H9 (cell line): Measurements from ENCODE around the gene CMTM8. TPM values are rescaled to one million over a fixed set of nuclear protein-coding genes. Genes with fewer than 3 reads are reported as not detected.

ENCODE experiments used
- DNase-seq: peaks from one replicate; pipeline ENCODE4 v3.0.0-alpha.2; 2017
- H2AFZ ChIP-seq: one replicate; pipeline ENCODE4 v1.6.1; 2013; ENCODE audit warnings: mild to moderate bottlenecking, low read length, control low read depth, moderate library complexity
- H2AK5ac ChIP-seq: 2 replicates; pipeline ENCODE4 v1.6.1; 2013; ENCODE audit warnings: low read length, control low read depth, mixed read lengths; ENCODE audit not compliant: insufficient read length
- H2BK120ac ChIP-seq: one replicate; pipeline ENCODE4 v1.6.1; 2013; ENCODE audit warnings: low read depth, mild to moderate bottlenecking, low read length, control low read depth, inconsistent platforms; ENCODE audit not compliant: poor library complexity, severe bottlenecking
- H2BK12ac ChIP-seq: 2 replicates; pipeline ENCODE4 v1.6.1; 2013; ENCODE audit warnings: low read length, control low read depth, mixed read lengths, low read depth; ENCODE audit not compliant: insufficient read length
- H2BK15ac ChIP-seq: 2 replicates; pipeline ENCODE4 v1.6.1; 2013; ENCODE audit warnings: low read depth, low read length, control low read depth
- H2BK20ac ChIP-seq: one replicate; pipeline ENCODE4 v1.6.1; 2013; ENCODE audit warnings: low read depth, mild to moderate bottlenecking, low read length, control low read depth, inconsistent platforms; ENCODE audit not compliant: poor library complexity, severe bottlenecking
- H2BK5ac ChIP-seq: 2 replicates; pipeline ENCODE4 v1.6.1; 2013; ENCODE audit warnings: low read length, control low read depth, mixed read lengths; ENCODE audit not compliant: insufficient read length
- H3K14ac ChIP-seq: 2 replicates; pipeline ENCODE4 v1.6.1; 2013; ENCODE audit warnings: low read length, control low read depth; ENCODE audit not compliant: insufficient read depth
- H3K18ac ChIP-seq: 2 replicates; pipeline ENCODE4 v1.6.1; 2013; ENCODE audit warnings: low read depth, mild to moderate bottlenecking, mixed read lengths, low read length, control low read depth; ENCODE audit not compliant: insufficient read length
- H3K23ac ChIP-seq: 2 replicates; pipeline ENCODE4 v1.6.1; 2013; ENCODE audit warnings: low read length, control low read depth, mixed read lengths, low read depth; ENCODE audit not compliant: insufficient read length
- H3K23me2 ChIP-seq: 2 replicates; pipeline ENCODE4 v1.6.1; 2013; ENCODE audit warnings: low read depth, mild to moderate bottlenecking, mixed read lengths, low read length, control low read depth; ENCODE audit not compliant: insufficient read length, poor library complexity, severe bottlenecking
- H3K27ac ChIP-seq: 2 replicates; pipeline ENCODE4 v1.5.1; 2013; ENCODE audit warnings: low read length, control low read depth, mixed read lengths, low read depth; ENCODE audit not compliant: insufficient read length
- H3K27me3 ChIP-seq: 2 replicates; pipeline ENCODE4 v1.6.1; 2013; ENCODE audit warnings: low read length, control low read depth, inconsistent platforms; ENCODE audit not compliant: insufficient read depth
- H3K4ac ChIP-seq: 2 replicates; pipeline ENCODE4 v1.6.1; 2013; ENCODE audit warnings: low read depth, mild to moderate bottlenecking, control low read depth, inconsistent platforms, low read length, moderate library complexity
- H3K4me1 ChIP-seq: 2 replicates; pipeline ENCODE4 v1.6.1; 2013; ENCODE audit warnings: low read length, control low read depth, inconsistent platforms; ENCODE audit not compliant: insufficient read depth
- H3K4me2 ChIP-seq: 2 replicates; pipeline ENCODE4 v1.6.1; 2013; ENCODE audit warnings: low read length, control low read depth, mixed read lengths; ENCODE audit not compliant: insufficient read length, insufficient read depth
- H3K56ac ChIP-seq: 2 replicates; pipeline ENCODE4 v1.6.1; 2013; ENCODE audit warnings: low read depth, mild to moderate bottlenecking, mixed read lengths, low read length, control low read depth; ENCODE audit not compliant: insufficient read length
- H3K79me1 ChIP-seq: 2 replicates; pipeline ENCODE4 v1.6.1; 2013; ENCODE audit warnings: low read depth, mild to moderate bottlenecking, moderate library complexity, low read length, control low read depth, inconsistent platforms; ENCODE audit not compliant: insufficient read depth, poor library complexity, severe bottlenecking
- H3K79me2 ChIP-seq: 2 replicates; pipeline ENCODE4 v1.6.1; 2013; ENCODE audit warnings: low read length, control low read depth, inconsistent platforms; ENCODE audit not compliant: insufficient read depth
- H3K9ac ChIP-seq: 2 replicates; pipeline ENCODE4 v1.6.1; 2013; ENCODE audit warnings: low read length, control low read depth, mixed read lengths; ENCODE audit not compliant: insufficient read length; ENCODE audit errors: extremely low read depth
- H3K9me3 ChIP-seq: one replicate; pipeline ENCODE4 v1.6.1; 2013; ENCODE audit warnings: low read depth, low read length, inconsistent platforms; ENCODE audit not compliant: control insufficient read depth
- H3T11ph ChIP-seq: one replicate; pipeline ENCODE4 v1.6.1; 2013; ENCODE audit warnings: mild to moderate bottlenecking, low read length, control low read depth, inconsistent platforms
- H4K20me1 ChIP-seq: one replicate; pipeline ENCODE4 v1.6.1; 2013; ENCODE audit not compliant: control insufficient read depth, insufficient read length, insufficient read depth
- H4K5ac ChIP-seq: 2 replicates; pipeline ENCODE4 v1.6.1; 2013; ENCODE audit warnings: low read depth, mild to moderate bottlenecking, mixed read lengths, low read length, control low read depth; ENCODE audit not compliant: insufficient read length
- H4K8ac ChIP-seq: replicated peaks from 2 replicates; pipeline ENCODE4 v1.6.1; 2013; ENCODE audit warnings: low read length, control low read depth, mixed read lengths, low read depth; ENCODE audit not compliant: insufficient read length
- H4K91ac ChIP-seq: 2 replicates; pipeline ENCODE4 v1.6.1; 2013; ENCODE audit warnings: low read depth, mild to moderate bottlenecking, moderate library complexity, mixed read lengths, low read length, control low read depth; ENCODE audit not compliant: insufficient read length
- H3K27ac Mint-ChIP-seq, 3 experiments: 2 replicates in 2 of 3; 3 replicates in 1 of 3; pipeline ENCODE4 v1.8.0; 2020 to 2021; ENCODE audit warnings: mixed read lengths in 3 of 3, mild to moderate bottlenecking in 1 of 3, moderate library complexity in 1 of 3
- H3K27me3 Mint-ChIP-seq: 2 replicates; pipeline ENCODE4 v1.8.0; 2021; ENCODE audit warnings: low read depth, mild to moderate bottlenecking, moderate library complexity, mixed read lengths
- H3K36me3 Mint-ChIP-seq, 3 experiments: 2 replicates in 2 of 3; 3 replicates in 1 of 3; pipeline ENCODE4 v1.8.0; 2020 to 2021; ENCODE audit warnings: low read depth in 3 of 3, mixed read lengths in 3 of 3; ENCODE audit not compliant: insufficient read depth in 1 of 3
- H3K4me1 Mint-ChIP-seq, 2 experiments: 2 replicates each; pipeline ENCODE4 v1.8.0; 2020; ENCODE audit warnings: mixed read lengths in 2 of 2
- H3K4me3 Mint-ChIP-seq, 2 experiments: 2 replicates in 1 of 2; 3 replicates in 1 of 2; pipeline ENCODE4 v1.8.0; 2020 to 2021; ENCODE audit warnings: mild to moderate bottlenecking in 2 of 2, mixed read lengths in 2 of 2, moderate library complexity in 1 of 2
- H3K9me3 Mint-ChIP-seq, 2 experiments: 2 replicates in 1 of 2; 3 replicates in 1 of 2; pipeline ENCODE4 v1.8.0; 2020; ENCODE audit warnings: mild to moderate bottlenecking in 2 of 2, mixed read lengths in 2 of 2, moderate library complexity in 1 of 2
- CTCF ChIP-seq: fragments of 200-600 bp; sonication (generic); conservative IDR thresholded peaks from 3 replicates; pipeline ENCODE4 v1.8.0; 2021; ENCODE audit warnings: antibody characterized with exemption, mild to moderate bottlenecking
- WGBS: extraction: QIAGEN DNeasy Blood & Tissue Kit; methylation state at CpG from one replicate; pipeline ENCODE4 v1.1.7; 2013; ENCODE audit warnings: missing lambda C conversion rate, low lambda C conversion rate, mixed read lengths; ENCODE audit not compliant: insufficient read length; ENCODE audit errors: extremely low coverage; 5-methylcytosine and 5-hydroxymethylcytosine counted together
- total RNA-seq: library from RNA; stranded (reverse); gene quantifications from 2 replicates; pipeline ENCODE4 v1.2.1, GENCODE V29; 2021

Gene CMTM8
- total RNA-seq, 1 experiment from 2014 or later: 4.0 TPM

DNA sequence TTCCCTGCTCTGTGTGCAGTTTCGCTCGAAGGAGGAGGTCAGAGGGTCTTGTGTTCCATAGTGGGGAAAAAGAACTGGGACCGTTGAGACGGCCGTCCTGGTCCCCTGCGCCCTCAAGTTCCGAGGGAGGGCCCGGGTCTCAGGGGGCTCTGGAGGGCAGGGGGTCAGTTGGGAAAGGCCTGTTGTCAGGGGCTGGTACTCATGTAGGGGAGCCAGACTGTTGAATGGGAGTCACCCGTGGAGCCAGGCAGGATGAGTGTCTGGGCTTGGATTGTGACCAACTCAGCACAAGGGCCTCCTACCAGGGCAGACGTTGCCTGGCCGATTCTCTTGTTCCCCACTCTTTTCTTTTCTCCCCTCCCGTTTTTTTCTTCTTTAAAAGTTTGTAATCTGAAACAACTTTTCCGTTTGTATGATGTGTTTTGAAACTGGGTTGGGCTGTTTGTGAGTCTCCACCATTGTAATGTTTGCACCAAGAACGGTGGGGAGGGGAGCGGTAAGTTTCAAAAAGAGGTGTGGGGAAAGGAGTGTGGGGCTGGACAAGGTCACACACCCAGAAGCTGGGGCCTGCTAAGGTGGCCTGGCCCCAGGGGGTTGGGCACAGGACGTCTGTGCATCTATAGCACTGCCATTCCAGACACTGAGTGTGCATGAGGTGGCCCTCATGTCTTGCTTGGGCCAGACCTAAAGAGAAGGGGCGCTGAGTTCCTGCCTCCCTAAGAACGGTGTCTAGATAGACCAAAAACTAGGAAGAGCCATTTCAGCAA is 154.2 kb downstream of the CMTM8 start:
- peak overlapping the region in 2 of 3 experiments; percentile 73 to 84; a peak in 3 of 7 replicates for H3K27ac Mint-ChIP-seq
- no peaks in the 10 kb centered on the region for H3K4me1 ChIP-seq
- no peak overlapping the region for H3K4ac ChIP-seq
- no peaks in the 10 kb centered on the region for H3K9me3 ChIP-seq
- no peaks in the 10 kb centered on the region for H3K79me2 ChIP-seq
- H4K5ac ChIP-seq: no peak overlapping the region
- H3K36me3 Mint-ChIP-seq: peaks cover 0 to 5% (median 2%) of the 10 kb centered on the region in 3 experiments; a peak in 3 of 7 replicates
- peak overlapping the region; percentile 90 to 94 for H3K4me3 Mint-ChIP-seq
- H3K9ac ChIP-seq: no peak overlapping the region
- H3K9me3 Mint-ChIP-seq: 0 out of 5 replicates have a peak, but pooled peaks cover 0 to 4% of the 10 kb centered on the region in 2 experiments
- H3K56ac ChIP-seq: no peak overlapping the region
- H2AK5ac ChIP-seq: no peak overlapping the region
- no peak overlapping the region for H4K91ac ChIP-seq
- peak overlapping the region; percentile 82; the same call in 1 of the 2 replicates for H3K14ac ChIP-seq
- peak overlapping the region; percentile 31 for H3K18ac ChIP-seq
- peaks cover 14% of the 10 kb centered on the region for H3K23me2 ChIP-seq
- no peak overlapping the region for H2BK120ac ChIP-seq
- H3K79me1 ChIP-seq: no peaks in the 10 kb centered on the region
- no peak overlapping the region for H3T11ph ChIP-seq
- no peaks in the 10 kb centered on the region for H4K20me1 ChIP-seq
- H3K27me3 ChIP-seq: no peaks in the 10 kb centered on the region
- no peak overlapping the region for H2BK20ac ChIP-seq
- peaks cover 16 to 17% of the 10 kb centered on the region in 2 experiments for H3K4me1 Mint-ChIP-seq
- peak overlapping the region; percentile 55 for H3K4me2 ChIP-seq
- TF ChIP-seq CTCF: no peak
- H2AFZ ChIP-seq: no peak overlapping the region
- H2BK15ac ChIP-seq: no peak overlapping the region
- H3K23ac ChIP-seq: no peak overlapping the region
- no peak overlapping the region for H4K8ac ChIP-seq
- DNase-seq: no peak
- H2BK5ac ChIP-seq: no peak overlapping the region
- no peak overlapping the region for H2BK12ac ChIP-seq
- no peak overlapping the region for H3K27ac ChIP-seq
- peaks cover 23% of the 10 kb centered on the region for H3K27me3 Mint-ChIP-seq
- no CpG with 5 or more reads among the region's 18 CpGs for WGBS
